CD4-positive, alpha-beta T cell treated with Interleukin-12 subunit alpha and Interleukin-12 subunit beta, for 1 hour (primary cell): ENCODE measurements around the gene PADI1.

Experiments used
- DNase-seq: peaks from one replicate; pipeline ENCODE4 v3.0.0-alpha.2; 2020

Gene PADI1

DNA sequence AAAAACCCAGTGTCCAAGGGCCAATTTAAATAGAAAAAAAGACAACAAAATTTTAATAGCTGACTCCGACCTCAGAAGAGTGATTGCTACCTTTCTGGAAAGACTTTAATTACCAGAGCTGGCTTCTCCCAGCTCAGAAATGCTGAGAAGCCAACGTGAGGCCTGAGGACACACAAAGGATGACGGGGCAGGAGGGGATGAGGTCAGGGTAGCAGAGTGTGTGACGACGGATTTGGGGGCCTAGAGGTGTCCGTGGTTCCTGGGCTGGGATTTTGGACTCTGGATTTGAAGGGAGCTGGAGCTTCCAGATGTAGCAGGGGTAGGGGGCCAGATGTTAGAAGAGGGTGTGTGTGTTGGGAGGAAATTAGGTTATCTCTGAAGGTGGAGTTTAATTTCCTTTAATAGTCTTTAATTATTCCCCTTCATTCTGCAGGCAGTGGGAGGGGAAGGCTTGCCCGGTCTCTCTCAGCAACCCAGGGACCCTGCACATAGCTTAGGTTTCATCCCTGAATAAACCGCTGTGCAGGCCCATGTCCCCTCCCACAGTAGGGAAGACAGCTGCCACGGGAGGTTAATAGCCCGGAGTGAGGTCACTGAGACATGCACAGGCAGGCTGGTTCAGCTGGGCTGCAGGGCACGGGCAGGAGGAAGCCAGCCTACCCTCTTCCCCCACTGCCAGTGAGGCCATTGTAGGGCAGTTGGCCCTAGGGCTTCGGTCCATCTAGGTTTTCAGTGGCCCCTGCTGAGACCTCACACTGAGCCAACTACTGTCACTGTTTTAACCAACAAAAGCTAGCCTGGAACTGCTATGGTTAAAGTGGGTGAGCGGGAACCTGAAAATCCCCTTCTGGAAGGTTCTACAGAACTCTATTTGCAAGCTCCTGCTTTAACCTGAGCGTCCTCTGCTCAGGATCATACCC is 40.2 kb downstream of the PADI1 start:
- no peak for DNase-seq

DNA sequence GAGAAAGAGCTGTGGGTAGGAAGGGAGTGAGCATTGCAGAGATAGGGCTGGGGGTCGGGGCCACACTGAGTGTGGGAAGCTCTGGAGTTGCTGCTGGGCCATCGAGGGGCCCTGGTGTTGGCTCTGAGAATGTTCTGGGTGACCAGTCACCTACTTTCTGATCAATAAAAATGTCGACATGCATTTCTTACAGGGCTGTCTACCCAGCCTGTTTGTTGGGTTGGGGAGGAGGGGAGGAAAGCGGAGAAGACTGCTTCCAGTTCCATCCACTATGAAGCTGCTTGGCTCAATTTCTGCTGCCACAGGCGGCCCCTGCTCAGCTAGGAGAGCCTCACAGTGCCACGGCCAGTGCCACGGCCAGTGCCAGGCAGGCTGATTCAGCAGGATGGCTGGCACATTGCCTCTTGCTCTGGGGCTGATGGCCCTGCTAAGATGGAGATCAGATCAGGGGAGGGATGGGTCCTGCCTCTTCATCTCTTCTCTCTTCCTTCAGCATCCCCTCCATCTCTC is 40.9 kb downstream of the PADI1 start:
- no peak for DNase-seq

DNA sequence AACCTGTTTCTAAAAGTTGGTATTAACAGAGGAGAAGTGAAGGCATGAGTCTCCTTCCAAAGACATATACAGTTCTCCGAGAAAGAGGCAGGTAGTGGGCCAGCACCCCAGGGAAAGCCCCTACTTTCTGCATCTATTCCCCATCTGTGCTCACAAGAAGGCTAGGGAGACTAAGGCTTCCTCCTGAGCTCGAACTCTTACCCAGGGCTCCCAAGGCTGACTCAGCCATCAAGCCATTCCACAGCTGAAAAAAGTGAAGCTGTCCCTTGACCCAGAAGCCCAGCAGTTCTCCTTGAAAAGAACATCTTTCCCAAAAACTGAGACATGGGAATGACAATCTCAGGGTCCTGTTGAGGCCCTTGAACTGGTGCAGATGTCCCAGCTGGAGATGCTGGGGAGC is 42.0 kb downstream of the PADI1 start:
- no peak for DNase-seq

DNA sequence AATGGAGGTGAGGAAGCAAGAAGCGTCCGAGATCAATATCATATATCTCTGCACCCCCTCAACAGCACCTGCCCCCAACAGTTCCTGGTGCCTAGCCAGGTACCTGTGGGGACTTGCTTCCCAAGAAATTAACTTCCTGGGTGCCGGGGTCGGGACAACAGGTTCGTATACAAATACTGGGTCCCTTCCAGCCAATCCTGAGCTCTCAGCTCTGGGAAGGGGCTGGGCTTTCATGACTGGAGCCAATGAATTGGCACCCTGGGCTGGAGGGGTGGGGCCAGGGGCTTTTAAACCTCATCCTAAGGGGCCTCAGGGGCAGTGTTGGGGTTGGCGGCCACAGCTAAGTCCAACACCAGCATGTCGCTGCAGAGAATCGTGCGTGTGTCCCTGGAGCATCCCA is 43.9 kb downstream of the PADI1 start, which contains the start of gene PADI3:
Gene PADI3 (plus strand): TSS at position 318 of the 400 bp plus-strand sequence. CDS start 40 bp downstream, at position 358.
- no peak for DNase-seq

DNA sequence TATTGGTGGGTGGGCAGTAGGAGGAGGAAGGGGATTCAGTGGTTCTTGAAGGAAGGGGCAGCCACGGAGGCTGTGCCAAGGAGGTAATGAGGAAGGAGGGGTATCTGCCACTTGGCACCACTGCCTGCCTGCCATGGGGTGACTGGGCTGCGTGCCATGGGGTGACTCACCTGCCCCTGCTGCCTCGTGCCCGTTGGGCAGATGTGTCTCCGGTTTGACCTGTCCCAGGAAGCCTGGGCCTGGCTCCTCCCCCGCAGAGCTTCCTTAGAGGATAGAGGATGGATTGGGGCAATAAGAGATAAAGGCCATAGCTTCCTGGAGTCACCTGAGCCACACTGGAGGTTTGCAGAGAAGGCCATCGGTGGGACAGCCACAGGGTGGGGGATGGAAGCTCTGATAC is 45.7 kb downstream of the PADI1 start:
- no peak for DNase-seq

DNA sequence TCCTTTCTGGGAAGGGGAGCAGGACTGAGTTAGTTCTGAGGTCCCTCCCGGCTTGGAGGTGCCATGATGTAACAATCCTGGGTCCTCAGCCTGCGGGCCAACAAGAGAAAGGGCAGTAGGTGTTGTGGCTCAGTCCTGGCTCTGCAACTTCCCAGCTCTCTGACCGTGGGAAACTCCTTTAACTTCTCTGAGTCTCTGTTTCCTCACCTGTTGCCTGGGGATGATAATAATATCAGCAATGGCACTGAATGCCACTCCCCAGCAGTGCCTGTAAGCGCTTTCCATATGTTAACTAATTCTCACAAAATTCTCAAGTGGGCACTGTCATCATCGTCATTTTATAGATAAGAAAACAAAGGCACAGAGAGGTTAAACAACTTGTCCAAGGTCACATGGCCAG is 46.3 kb downstream of the PADI1 start:
- no peak for DNase-seq

DNA sequence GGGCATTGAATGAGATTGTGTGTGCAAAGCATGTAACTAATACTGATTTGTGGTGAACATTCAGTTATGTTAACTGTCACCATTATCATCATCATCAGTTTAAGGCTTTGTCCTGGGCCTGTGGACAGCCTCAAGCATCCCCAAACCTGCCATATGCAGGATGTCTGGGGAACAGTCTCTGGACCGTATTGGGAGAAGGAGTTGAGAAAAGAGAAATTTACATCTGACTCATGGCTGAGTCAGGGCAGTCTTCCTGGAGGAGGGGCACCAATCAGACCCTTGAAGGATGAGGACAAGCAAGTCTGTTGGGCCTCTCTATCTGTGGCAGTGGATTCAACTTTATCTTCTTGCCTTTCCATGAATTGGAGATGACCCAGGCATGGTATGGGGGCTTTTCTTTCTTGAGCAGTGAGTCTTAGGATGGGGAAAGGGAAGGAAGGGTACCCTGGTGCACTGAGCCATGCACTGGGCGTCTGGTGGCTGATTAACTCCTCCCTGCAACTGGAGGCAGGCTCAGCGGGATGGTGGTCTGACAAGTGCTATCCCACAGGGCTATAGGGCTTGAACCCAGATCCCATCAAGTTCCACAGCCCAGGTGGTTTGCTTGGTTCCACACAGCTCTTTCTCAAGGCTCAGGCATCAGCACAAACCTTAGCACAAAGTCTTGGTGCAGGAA is 46.9 kb downstream of the PADI1 start:
- no peak for DNase-seq

DNA sequence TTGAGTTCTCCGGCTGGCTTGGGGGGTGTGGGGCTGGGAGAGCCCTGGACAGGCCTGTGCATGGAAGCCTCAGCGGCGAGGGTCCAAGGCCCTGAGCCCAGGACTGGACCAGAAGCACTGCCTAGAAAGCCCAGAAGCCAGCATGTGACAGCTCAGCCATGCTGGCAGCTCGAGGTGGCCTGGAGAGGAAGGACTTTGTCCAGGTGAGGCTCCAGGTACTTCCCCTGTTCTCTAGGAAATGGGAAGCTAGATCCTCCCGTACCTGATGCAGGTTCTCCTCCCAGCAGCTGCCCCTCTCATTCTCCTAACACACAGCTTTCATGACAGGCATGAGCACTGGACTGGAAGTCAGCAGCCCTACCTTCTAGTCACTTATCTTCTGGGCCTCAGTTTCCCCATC is 50.4 kb downstream of the PADI1 start:
- DNase-seq: no peak

DNA sequence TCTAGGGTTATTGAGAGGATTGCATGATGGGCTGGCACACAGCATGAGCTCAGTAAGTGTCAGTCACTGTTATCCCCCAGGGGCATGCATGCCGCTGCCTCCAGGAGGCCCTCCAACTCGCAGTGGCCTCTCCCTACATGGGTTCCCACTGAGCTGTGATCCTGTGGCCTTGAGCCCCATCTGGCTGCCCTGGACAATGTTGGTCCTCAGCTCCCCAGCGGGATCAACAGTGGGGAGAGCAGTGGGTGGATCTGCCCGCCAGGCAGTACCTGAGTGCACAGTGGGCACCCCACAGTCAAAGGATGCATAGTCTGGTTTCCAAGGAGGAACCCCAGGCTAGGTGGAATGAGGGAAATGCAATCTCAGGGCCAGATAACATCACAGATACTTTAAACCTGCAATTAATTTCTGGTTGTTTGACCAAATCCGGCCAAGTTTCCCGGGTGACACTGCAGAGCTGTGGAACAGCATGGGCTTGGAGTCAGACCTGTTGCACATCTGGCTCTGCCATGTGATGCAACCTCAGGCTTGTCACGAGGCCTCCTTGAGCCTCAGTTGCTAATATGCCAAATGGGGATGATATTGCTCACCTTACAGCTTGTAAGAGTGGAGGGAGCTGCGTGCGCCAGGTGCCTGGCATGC is 53.3 kb downstream of the PADI1 start:
- DNase-seq: no peak

DNA sequence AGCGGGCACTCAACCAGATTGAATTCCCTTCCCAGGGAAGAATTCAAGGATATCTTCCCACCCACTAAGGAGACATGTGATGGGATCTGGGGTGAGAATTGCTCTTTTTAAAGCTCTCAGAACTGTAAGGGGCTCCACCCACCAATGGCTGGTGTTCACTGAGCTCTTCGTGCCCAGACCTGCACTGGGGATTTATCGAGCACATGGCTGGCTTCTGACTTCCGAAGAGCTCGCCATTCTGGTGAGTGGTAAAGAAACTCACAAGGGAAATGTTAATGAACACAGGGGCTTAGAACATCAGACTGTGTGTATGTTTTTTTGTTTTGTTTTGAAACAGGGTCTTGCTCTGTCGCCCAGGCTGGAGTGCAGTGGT is 53.8 kb downstream of the PADI1 start:
- no peak for DNase-seq

DNA sequence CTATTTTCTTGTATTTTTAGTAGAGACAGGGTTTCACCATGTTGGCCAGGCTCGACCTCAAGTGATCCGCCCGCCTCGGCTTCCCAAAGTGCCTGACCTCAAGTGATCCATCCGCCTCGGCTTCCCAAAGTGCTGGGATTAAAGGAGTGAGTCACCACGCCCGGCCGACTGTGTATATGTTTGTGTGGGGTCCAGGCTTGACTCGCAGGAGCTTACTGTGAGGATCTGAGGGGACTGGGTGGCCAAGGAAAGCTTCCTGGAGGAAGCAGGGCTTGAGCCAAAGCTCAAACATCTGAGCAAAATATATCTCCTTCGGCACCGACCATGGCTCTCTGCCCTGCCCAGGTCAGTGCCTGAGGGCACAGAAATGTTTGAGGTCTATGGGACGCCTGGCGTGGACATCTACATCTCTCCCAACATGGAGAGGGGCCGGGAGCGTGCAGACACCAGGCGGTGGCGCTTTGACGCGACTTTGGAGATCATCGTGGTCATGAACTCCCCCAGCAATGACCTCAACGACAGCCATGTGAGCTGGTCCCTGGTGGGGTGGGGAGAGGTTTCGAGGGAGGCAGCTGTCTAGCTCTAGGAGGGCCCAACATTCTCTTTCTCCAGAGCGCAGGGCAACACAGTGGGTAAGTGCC is 54.4 kb downstream of the PADI1 start:
- DNase-seq: no peak

DNA sequence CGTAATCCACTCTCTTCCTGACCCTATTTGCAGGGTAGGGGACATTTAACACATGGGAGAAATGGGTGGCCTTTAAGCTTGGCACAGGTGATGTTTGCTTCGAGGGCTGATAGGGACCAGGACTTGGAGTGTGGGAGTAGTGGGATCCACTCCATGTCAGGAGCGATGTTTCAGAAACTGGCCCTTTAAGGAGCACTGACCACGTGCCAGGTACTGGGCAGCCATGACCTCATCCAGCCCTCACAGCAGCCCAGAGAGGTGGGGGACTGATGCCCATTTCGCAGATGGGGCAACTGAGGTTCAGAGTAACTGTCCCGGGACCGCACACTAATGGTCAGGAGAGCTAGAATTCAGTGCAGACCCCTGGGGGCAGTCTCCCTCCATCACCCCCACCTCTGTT is 55.3 kb downstream of the PADI1 start:
- DNase-seq: no peak

DNA sequence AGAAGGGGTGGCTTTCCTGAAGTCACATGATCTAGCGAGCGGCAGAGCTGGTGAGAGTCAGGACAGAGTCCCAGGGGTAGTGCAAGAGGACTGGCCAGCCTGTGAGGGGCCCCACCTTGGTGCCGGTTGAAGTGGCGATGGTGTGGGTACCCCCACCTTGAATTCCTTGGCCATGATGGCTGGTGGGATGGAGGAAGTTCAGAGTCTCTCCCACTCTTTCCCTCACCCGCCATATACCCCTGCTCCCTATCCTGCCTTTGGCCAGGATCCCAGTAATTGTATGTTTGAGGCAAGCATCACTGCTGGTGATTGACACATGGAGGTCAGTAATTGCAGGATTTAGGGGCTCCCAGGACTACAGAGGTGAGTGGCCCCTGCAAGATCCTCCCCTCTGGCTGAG is 55.8 kb downstream of the PADI1 start:
- no peak for DNase-seq

DNA sequence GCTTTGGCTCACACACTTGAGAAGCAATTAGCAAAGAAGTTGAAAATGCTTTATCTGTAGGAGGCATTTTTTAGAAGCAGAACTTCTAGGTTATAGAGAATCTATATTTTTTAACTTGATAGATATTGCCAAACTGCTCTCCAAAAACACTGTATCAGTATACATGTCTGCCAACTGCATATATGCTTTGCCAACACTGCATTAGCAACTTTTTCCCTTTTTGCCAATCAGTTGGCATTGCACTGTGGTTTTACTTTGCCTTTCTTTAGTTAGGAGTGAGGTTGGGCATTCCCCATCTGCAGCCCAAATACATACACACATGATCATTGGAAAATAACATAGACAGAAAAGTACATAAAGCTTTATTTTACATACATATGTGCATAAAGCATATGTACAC is 59.0 kb downstream of the PADI1 start:
- DNase-seq: no peak

DNA sequence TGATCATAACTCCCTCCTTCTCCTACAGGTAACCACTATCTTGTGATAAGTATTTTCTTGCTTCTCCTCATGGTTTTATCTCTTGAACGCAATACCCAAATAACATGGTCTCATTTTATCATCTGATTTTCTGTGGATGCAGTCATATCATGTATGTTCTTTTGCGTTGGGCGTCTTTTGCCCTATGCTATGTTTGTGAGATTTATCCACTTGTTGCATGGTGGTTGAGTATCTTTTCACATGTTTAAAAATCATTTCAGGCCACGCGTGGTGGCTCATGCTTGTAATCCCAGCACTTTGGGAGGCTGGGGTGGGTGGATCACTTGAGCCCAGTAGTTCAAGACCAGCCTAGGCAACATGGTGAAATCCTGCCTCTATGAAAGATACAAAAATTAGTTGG is 59.5 kb downstream of the PADI1 start:
- DNase-seq: no peak

DNA sequence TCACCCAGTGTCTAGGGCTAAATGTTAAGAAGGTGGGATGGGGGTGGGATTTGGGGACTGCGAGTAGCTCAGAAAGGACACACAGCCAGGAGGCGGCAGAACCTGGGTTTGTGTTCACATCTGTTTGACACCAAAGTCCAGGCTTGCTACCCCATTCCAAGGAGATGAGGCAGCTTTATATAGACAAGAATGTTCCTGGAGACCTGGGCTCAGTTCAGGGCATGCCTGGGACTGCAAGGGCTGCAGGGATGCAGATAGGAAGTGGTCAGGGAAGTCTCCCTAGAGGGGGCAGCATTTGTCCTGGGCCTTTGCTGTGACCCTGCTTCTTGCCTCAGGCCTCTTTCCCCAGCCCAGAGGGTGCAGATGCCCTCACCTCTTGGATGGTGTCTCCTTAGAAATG is 60.2 kb downstream of the PADI1 start:
- DNase-seq: no peak

DNA sequence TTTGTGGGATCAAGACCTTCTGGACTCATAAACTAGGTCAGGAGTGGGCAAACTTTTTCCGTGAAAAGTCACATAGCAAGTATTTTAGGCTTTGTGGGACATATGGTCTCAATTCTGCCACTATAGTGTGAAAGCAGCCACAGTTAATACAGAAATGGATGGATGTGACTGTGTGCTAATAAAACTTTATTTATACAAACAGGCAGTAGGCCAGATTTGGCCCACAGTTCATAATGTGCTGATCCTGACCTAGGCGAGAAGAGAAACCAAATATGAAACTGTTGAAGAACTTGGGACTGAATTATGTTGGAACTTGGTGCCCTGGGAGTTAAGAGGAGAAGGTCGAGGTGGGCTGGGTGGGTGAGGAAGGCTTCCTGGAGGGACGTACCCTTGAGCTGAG is 61.0 kb downstream of the PADI1 start:
- DNase-seq: no peak

DNA sequence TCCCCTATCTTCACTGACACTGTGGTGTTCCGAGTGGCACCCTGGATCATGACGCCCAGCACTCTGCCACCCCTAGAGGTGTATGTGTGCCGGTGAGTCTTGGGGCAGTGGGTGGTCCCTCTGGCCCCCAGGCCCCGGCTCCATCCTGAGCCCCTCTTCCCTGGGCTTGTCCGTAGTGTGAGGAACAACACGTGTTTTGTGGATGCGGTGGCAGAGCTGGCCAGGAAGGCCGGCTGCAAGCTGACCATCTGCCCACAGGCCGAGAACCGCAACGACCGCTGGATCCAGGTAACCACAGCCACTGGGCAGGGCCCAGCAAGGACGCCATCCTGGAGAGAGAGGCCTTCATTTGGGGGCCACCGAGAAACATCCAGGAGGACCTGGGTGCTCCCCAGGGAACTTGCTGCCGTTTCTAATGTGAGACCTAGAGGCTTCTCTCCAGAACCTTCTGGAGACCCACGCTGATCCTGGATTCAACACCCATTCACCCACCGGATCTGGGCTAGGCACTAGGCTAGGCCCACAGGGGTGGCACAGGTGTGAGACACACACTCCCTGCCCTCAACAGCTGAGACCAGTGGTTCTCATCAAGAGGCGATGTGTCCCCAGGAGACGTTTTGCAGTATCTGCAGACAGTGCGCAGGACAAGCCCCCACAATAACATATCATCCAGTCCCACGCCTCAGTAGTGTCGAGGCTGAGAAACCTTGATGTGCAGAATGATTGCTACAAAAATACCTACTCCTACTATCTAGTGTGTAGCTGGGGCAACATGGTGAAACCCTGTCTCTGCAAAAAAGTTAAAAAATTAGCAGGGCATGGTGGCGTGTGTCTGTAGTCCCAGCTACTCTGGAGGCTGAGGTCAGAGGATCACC is 66.2 kb downstream of the PADI1 start:
- DNase-seq: no peak

DNA sequence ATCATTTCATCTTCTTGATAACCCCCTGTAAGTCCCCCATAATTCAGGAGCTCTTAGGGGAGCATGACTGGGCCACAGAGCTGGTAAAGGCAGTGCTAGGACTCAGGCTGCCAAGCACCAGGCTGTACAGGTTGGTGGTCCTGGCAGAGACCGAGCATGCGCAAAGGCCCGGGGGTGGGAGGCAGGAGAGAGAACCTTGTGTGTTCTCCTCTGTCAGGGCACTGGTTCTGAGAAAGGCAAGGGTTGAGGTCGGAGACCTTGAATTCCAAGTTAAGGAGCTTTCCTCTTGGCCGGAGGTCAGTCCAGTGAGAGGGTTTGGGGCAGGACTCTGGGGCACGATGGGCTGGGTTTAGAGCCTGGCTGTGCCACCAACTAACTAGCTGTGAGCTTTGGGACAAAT is 67.1 kb downstream of the PADI1 start:
- DNase-seq: no peak

DNA sequence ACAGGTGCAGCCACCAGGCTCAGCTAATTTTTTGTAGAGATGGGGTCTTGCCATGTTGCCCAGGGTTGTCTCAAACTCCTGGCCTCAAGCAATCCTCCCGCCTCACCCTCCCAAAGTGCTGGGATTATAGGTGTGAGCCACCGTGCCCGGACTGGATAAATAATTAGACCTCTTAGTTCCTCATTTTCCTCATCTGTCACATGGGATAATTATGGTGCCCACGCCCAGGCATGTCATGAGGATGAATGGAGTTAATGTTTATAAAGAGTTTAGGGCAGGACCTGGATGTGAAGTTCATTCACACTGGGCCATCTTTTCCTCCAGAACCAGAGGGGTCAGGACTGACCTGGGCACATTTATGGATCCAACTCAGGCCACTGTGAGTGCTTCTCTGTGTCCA is 67.7 kb downstream of the PADI1 start:
- no peak for DNase-seq

DNA sequence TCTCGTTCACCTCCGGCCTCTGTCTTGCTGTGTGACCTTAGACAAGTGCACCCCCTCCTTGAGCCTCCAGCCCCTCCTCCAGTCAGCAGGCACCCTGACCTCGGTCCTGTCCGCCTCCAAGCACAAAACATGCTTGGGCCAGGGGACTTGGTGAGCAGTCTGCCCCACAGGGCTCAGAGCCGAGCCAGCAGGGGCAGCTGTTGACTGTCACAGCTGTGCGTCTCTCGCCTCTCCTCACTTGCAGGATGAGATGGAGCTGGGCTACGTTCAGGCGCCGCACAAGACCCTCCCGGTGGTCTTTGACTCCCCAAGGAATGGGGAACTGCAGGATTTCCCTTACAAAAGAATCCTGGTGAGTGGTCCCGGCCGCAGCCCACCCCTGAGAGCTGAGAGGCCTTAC is 68.2 kb downstream of the PADI1 start:
- no peak for DNase-seq
